Effector memory CD4-positive, alpha-beta T cell (primary cell): ENCODE measurements around the gene GTPBP4.
"Not testable (repeated sequence)": the region's sequence is repeated elsewhere in the genome, so short reads cannot be mapped to it uniquely, and the experiment has no call there.

Source experiments
- DNase-seq, 3 donors: peaks; one replicate each; pipeline ENCODE4 v3.0.0-alpha.2; 2020
- H3K27ac ChIP-seq: 2 replicates; pipeline ENCODE4 v1.7.0; 2013; ENCODE audit warnings: mild to moderate bottlenecking, low read length, moderate library complexity; ENCODE audit not compliant: insufficient read depth, poor library complexity, severe bottlenecking
- H3K27me3 ChIP-seq: replicated peaks from 2 replicates; pipeline ENCODE4 v1.7.0; 2013; ENCODE audit warnings: mild to moderate bottlenecking, low read length; ENCODE audit not compliant: insufficient read depth, control insufficient read depth, poor library complexity, severe bottlenecking
- H3K36me3 ChIP-seq: 2 replicates; pipeline ENCODE4 v1.7.0; 2013; ENCODE audit warnings: mild to moderate bottlenecking, low read length, moderate library complexity; ENCODE audit not compliant: control insufficient read depth, insufficient read depth
- H3K4me1 ChIP-seq: 2 replicates; pipeline ENCODE4 v1.7.0; 2013; ENCODE audit warnings: low read length, mild to moderate bottlenecking; ENCODE audit not compliant: control insufficient read depth, insufficient read depth, poor library complexity, severe bottlenecking
- H3K4me3 ChIP-seq: 2 replicates; pipeline ENCODE4 v1.7.0; 2013; ENCODE audit warnings: low read length, low read depth, mild to moderate bottlenecking; ENCODE audit not compliant: insufficient read depth, poor library complexity, severe bottlenecking
- H3K9me3 ChIP-seq: 2 replicates; pipeline ENCODE4 v1.7.0; 2013; ENCODE audit warnings: mild to moderate bottlenecking, low read length, moderate library complexity; ENCODE audit not compliant: control insufficient read depth

Gene GTPBP4

DNA sequence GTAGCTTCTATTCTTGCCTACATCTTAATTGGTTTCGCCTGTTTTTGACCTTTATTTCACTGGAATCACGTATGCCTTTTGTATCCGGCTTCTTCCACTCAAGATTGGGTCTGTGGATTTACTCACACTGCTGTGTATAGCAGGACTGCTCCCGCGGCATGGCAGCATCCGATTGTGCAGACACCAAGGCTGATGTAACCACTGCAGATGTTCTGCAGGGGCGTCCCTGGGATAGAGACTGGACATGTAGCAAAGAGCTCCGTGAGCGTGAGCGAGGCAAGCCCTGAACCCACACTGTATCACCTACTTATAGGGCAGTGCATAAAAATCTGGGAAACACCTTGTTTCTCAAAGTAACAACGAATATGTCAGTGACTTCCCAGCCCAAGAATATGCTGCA lies 48.9 kb downstream of the GTPBP4 start:
- H3K9me3 ChIP-seq: no peaks in the 10 kb centered on the region
- no peak overlapping the region for H3K4me3 ChIP-seq
- H3K4me1 ChIP-seq: no peaks in the 10 kb centered on the region
- H3K36me3 ChIP-seq: peaks cover 13% of the 10 kb centered on the region
- H3K27me3 ChIP-seq: no peaks in the 10 kb centered on the region
- no peak for DNase-seq
- no peak overlapping the region for H3K27ac ChIP-seq

DNA sequence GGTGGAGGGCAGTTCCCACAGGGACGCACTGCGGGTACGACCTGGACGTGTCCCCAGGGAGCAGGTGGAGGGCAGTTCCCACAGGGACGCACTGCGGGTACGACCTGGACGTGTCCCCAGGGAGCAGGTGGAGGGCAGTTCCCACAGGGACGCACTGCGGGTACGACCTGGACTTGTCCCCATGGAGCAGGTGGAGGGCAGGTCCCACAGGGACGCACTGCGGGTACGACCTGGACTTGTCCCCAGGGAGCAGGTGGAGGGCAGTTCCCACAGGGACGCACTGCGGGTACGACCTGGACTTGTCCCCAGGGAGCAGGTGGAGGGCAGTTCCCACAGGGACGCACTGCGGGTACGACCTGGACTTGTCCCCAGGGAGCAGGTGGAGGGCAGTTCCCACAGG lies 50.5 kb downstream of the GTPBP4 start:
- not testable (repeated sequence) for H3K27ac ChIP-seq, H3K9me3 ChIP-seq, H3K4me3 ChIP-seq, H3K27me3 ChIP-seq, H3K4me1 ChIP-seq, DNase-seq
- H3K36me3 ChIP-seq: peaks cover 18% of the 10 kb centered on the region

DNA sequence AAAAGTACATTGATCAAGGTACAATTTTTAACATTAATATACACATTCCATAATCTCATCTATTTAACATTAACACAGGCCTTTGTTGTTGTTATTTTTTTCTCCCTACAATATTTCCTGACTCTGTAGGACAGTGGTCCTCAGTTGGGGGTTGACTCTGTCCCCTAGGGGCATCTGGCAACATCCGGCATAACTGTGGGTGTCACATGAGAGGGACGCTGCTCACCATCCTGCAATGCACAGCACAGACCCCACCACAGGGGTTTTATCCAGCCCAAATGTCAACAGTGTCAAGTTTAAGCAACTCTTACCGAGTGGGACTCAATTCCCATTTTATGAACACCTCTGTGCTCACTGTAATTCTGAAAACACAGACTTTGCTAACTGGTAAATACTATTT lies 51.9 kb downstream of the GTPBP4 start:
- Histone ChIP-seq H3K27ac (no peak overlapping the region), H3K9me3 (no peaks in the 10 kb centered on the region), H3K36me3 (peaks cover 18% of the 10 kb centered on the region)

DNA sequence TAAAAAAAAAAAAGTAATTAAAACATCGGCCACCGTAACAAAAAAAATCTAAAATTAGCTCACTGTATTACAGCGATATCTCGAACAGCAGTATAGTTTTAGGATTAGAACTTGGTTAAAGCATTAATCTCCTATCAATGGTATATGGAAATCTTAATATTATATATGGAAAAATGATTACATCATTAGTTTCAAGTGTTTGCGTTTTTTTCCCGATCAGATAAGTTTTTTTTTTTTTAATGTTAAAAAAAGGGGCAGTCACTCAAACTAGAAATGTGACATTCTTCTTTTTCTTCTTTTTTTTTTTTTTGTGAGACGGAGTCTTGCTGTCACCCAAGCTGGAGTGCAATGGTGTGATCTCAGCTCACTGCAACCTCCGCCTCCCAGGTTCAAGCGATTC lies 53.3 kb downstream of the GTPBP4 start:
- Histone ChIP-seq H3K27ac (no peak overlapping the region), H3K27me3 (no peaks in the 10 kb centered on the region), H3K36me3 (peaks cover 18% of the 10 kb centered on the region), H3K9me3 (no peaks in the 10 kb centered on the region), H3K4me1 (peaks cover 13% of the 10 kb centered on the region), H3K4me3 (no peak overlapping the region)
- no peak for DNase-seq

More for the DNA sequence above, 51.9 kb downstream of the GTPBP4 start:
- H3K4me3 ChIP-seq: no peak overlapping the region
- no peaks in the 10 kb centered on the region for H3K27me3 ChIP-seq
- DNase-seq: no peak
- peaks cover 13% of the 10 kb centered on the region for H3K4me1 ChIP-seq

DNA sequence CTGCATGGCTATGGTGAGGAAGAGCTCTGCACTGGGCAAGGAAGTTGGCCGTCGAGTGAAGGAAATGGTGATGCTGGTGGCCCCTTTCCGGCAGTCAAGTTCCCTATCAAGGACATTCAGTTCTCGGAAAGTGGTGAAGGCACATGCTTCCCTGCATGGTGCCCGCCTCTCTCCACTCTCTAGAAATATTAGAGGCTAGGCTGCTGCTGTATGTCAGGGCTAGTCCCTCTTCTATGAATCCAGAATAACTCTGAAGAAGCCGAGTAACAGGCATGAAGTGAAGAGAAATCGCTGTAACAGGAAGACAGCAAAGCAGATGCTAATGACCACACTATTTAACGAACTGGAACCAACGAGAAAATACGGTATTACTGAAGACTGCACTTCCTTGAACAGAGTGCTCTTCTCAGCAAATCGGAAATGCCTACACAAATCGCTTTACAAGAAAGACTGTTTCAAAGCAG lies 55.3 kb downstream of the GTPBP4 start:
- Histone ChIP-seq H3K27ac (peak overlapping the region; percentile 29), H3K36me3 (peaks cover 15% of the 10 kb centered on the region), H3K4me3 (peak overlapping the region; percentile 39), H3K27me3 (no peaks in the 10 kb centered on the region), H3K4me1 (peaks cover 23% of the 10 kb centered on the region), H3K9me3 (no peaks in the 10 kb centered on the region)
- DNase-seq: no peak

DNA sequence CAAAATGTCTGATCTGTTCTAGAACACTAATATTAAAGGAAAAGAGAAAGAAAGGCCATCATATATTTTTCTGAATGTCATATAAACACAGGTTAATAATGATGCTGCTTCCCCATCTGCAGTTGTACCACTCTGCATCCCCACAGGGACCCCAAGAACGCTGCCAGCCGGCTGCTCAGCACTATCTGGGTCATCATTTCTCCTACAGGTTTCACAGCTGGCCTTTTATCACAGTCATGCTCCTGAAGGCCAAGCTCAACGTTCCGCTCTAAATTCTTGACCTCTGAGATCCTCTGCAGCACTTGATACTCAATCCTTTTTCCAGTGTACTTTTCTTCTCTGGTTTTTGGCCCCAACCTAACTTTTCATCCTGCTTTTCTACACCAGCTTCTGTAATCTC lies 55.9 kb downstream of the GTPBP4 start:
- H3K4me1 ChIP-seq: peaks cover 23% of the 10 kb centered on the region
- H3K4me3 ChIP-seq: no peak overlapping the region
- H3K27me3 ChIP-seq: no peaks in the 10 kb centered on the region
- no peaks in the 10 kb centered on the region for H3K9me3 ChIP-seq
- peak overlapping the region; percentile 29 for H3K27ac ChIP-seq
- no peak for DNase-seq
- peaks cover 15% of the 10 kb centered on the region for H3K36me3 ChIP-seq

DNA sequence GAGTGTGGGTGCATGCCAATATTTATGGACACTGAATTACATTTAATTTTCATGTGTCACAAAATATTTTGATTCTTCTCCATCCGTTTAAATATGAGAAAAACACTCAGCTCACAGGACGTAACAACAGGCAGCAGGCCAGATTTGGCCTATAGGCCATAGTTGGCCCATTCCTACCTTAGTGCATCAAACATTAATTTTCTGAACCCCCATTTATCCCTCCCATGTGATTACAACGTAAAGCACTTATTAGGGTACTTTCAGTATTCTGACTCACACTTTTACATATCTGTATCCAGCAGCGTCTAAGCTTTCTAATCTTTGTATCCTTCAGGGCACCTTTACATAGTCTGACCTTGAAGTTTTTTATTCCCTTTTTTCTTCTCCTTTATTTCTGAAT lies 56.7 kb downstream of the GTPBP4 start:
- peaks cover 14% of the 10 kb centered on the region for H3K36me3 ChIP-seq
- H3K27me3 ChIP-seq: no peaks in the 10 kb centered on the region
- H3K4me1 ChIP-seq: peaks cover 29% of the 10 kb centered on the region
- no peak overlapping the region for H3K27ac ChIP-seq
- H3K4me3 ChIP-seq: no peak overlapping the region
- H3K9me3 ChIP-seq: no peaks in the 10 kb centered on the region
- DNase-seq: no peak

DNA sequence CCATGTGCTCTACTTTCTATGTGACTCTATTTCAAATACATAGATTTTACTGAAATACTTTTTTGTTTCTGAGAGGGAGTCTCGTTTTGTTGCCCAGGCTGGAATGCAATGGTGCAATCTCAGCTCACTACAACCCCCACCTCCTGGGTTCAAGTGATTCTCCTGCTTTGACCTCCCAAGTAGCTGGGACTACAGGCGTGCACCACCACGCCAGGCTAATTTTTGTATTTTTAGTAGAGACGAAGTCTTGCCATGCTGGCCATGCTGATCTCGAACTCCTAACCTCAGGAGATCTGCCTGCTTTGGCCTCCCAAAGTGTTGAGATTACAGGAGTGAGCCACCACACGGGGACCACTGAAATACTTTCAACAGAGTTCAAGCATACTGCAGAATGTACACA lies 57.2 kb downstream of the GTPBP4 start:
- H3K27ac ChIP-seq: no peak overlapping the region
- H3K36me3 ChIP-seq: peaks cover 10% of the 10 kb centered on the region
- no peak overlapping the region for H3K4me3 ChIP-seq
- H3K27me3 ChIP-seq: no peaks in the 10 kb centered on the region
- H3K4me1 ChIP-seq: peaks cover 33% of the 10 kb centered on the region
- DNase-seq: no peak
- H3K9me3 ChIP-seq: no peaks in the 10 kb centered on the region

DNA sequence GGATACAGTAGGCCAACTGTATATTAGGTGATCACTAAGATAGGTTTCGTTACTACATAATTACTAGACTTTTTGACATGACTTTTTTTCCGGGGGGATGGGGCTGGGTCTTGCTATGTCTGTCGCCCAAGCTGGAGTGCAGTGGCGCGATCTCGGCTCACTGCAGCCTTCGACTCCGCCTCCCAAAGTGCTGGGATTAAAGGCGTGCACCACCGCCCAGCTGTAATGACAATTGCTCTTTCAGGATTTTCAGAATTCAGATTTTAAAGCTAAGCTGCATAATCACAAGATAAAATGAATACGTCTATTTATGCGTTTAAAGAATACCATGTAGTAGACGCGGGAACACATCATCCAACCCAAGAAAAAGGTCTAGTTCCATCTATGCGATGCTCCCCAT lies 59.7 kb downstream of the GTPBP4 start:
- H3K4me3 ChIP-seq: peak overlapping the region; percentile 81
- H3K4me1 ChIP-seq: peaks cover 39% of the 10 kb centered on the region
- H3K27ac ChIP-seq: peak overlapping the region; percentile 93
- H3K27me3 ChIP-seq: no peaks in the 10 kb centered on the region
- peaks cover 4% of the 10 kb centered on the region for H3K36me3 ChIP-seq
- H3K9me3 ChIP-seq: no peaks in the 10 kb centered on the region
- DNase-seq: no peak

DNA sequence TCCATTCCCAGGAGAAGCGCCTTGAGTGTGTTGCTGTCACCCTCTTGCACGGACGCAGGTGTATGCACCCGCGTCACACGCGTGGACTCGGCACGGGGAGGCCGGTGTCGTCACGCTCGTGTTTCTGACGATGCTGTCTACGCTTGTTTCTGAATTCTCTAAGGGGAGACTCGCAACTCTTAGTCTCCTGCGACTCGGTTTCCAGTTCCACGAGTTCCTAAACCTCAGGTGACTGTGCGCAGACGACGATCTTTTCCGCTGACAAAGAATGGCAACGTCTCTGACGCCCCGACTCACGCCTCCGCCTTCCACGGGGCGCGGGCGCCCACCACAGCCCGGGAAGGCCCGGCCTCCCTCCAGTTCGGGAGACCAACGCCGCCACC lies 60.1 kb downstream of the GTPBP4 start:
- no peaks in the 10 kb centered on the region for H3K27me3 ChIP-seq
- peak overlapping the region; percentile 81 for H3K4me3 ChIP-seq
- peaks cover 4% of the 10 kb centered on the region for H3K36me3 ChIP-seq
- peak in 2 of 3 donors; percentile 58 to 59 for DNase-seq
- peaks cover 35% of the 10 kb centered on the region for H3K4me1 ChIP-seq
- H3K9me3 ChIP-seq: no peaks in the 10 kb centered on the region
- peak overlapping the region; percentile 93 for H3K27ac ChIP-seq
